K562 (cell line): Measurements from ENCODE around the gene DNAAF1. TPM values are rescaled to one million over a fixed set of nuclear protein-coding genes. Genes with fewer than 3 reads are reported as not detected.

Experiments used
- ARID3B ChIP-seq: fragments of 250-450 bp; sonication (Bioruptor Pico); IDR thresholded peaks from 2 replicates; pipeline ENCODE4 v1.4.0; 2020; ENCODE audit warnings: borderline replicate concordance
- FOS ChIP-seq: IDR thresholded peaks from 3 replicates; pipeline ENCODE4 v1.6.1; 2011; ENCODE audit not compliant: insufficient read length; ENCODE audit errors: extremely low read depth
- FOXP4 ChIP-seq: sonication (generic); formaldehyde crosslinking; IDR thresholded peaks from 2 replicates; pipeline ENCODE4 v1.8.0; 2022; ENCODE audit warnings: mild to moderate bottlenecking, missing genetic modification reagents, borderline replicate concordance
- HIVEP1 ChIP-seq: fragments of 250-450 bp; sonication (Bioruptor Pico); IDR thresholded peaks from 2 replicates; pipeline ENCODE4 v1.4.0; 2020; ENCODE audit warnings: mild to moderate bottlenecking
- NFE2 ChIP-seq: IDR thresholded peaks from 2 replicates; pipeline ENCODE4 v1.6.1; 2014; ENCODE audit warnings: antibody characterized with exemption, low read depth
- NR0B1 ChIP-seq: fragments of 450-650 bp; IDR thresholded peaks from one replicate; pipeline ENCODE4 v1.6.1; 2018; ENCODE audit warnings: mild to moderate bottlenecking, moderate library complexity; ENCODE audit not compliant: partially characterized antibody
- OTX1 ChIP-seq: fragments of 450-650 bp; formaldehyde crosslinking; IDR thresholded peaks from 2 replicates; pipeline ENCODE4 v1.4.0; 2022; ENCODE audit warnings: mild to moderate bottlenecking
- PCBP1 ChIP-seq: fragments of 200-400 bp; formaldehyde crosslinking; IDR thresholded peaks from 2 replicates; pipeline ENCODE4 v1.6.1; 2018; ENCODE audit warnings: mild to moderate bottlenecking, low read depth, low read length; ENCODE audit not compliant: poor library complexity, severe bottlenecking
- POLR2A ChIP-seq: fragments of 450-650 bp; conservative IDR thresholded peaks from 2 replicates; pipeline ENCODE4 v1.6.1; 2016
- PTBP1 ChIP-seq: fragments of 200-400 bp; formaldehyde crosslinking; IDR thresholded peaks from 2 replicates; pipeline ENCODE4 v1.6.1; 2017; ENCODE audit warnings: low read depth, low read length
- RCOR1 ChIP-seq, 2 experiments: IDR thresholded peaks; 2 replicates each; pipeline ENCODE4 v1.6.1; 2012; ENCODE audit warnings: low read depth in 2 of 2, low read length in 2 of 2, borderline replicate concordance in 1 of 2, improper control_type of control experiment in 1 of 2
- SAP30 ChIP-seq: fragments of 200-600 bp; sonication (generic); IDR thresholded peaks from 2 replicates; pipeline ENCODE4 v1.6.1; 2012; ENCODE audit warnings: borderline replicate concordance, low read depth, mild to moderate bottlenecking, moderate library complexity, low read length, control low read depth, inconsistent platforms; ENCODE audit not compliant: insufficient read depth, poor library complexity, severe bottlenecking
- SMARCB1 ChIP-seq: IDR thresholded peaks from 2 replicates; pipeline ENCODE4 v1.6.1; 2011; ENCODE audit warnings: improper control_type of control experiment, low read depth; ENCODE audit not compliant: insufficient read length
- SRSF9 ChIP-seq: fragments of 200-400 bp; formaldehyde crosslinking; IDR thresholded peaks from 2 replicates; pipeline ENCODE4 v1.6.1; 2017; ENCODE audit warnings: low read depth, low read length, borderline replicate concordance
- U2AF2 ChIP-seq: fragments of 200-400 bp; formaldehyde crosslinking; optimal IDR thresholded peaks from 2 replicates; pipeline ENCODE3; 2017; ENCODE audit warnings: low read depth, mild to moderate bottlenecking, low read length
- ZNF121 ChIP-seq: sonication (generic); formaldehyde crosslinking; conservative IDR thresholded peaks from 2 replicates; pipeline ENCODE4 v1.8.0; 2022; ENCODE audit warnings: missing genetic modification reagents
- polyA plus RNA-seq, 8 experiments: library from polyadenylated mRNA; depleted of rRNA in 4 of 8; stranded (reverse) in 5 of 8; unstranded in 3 of 8; fragments of >200 nt; fragmentation: Nextera tagmentation in 2 of 8; fragmentation: Illumina TruSeq in 1 of 8; extraction: Ambion mirVana in 2 of 8; extraction: Trizol in 1 of 8; gene quantifications; 2 replicates each; pipeline versions ENCODE4 v1.2.1 to v1.2.3, GENCODE V29; 2011 to 2014; ENCODE audit warnings: inconsistent platforms in 1 of 8, missing spikeins in 1 of 8
- total RNA-seq, 7 experiments: library from RNA; depleted of rRNA in 6 of 7; stranded (reverse); fragments of >200 nt in 6 of 7; fragmentation: Illumina TruSeq in 2 of 7; extraction: Trizol in 2 of 7; gene quantifications; 2 replicates each; pipeline versions ENCODE4 v1.2.1 to v1.2.3, GENCODE V29; 2011 to 2021; ENCODE audit warnings: low replicate concordance in 1 of 7
- TF ChIP-seq, protein P1 (sequence below): sonication (generic); formaldehyde crosslinking; IDR thresholded peaks from 2 replicates; pipeline ENCODE4 v1.9.0; 2022; ENCODE audit warnings: mild to moderate bottlenecking, missing genetic modification reagents
- TF ChIP-seq, protein P2 (sequence below): fragments of 450-650 bp; IDR thresholded peaks from 2 replicates; pipeline ENCODE4 v1.6.1; 2016
- TF ChIP-seq, protein P3 (sequence below): sonication (generic); formaldehyde crosslinking; IDR thresholded peaks from 2 replicates; pipeline ENCODE4 v1.8.1; 2023; ENCODE audit warnings: mild to moderate bottlenecking, missing genetic modification reagents

The DNAAF1 gene
- total and polyA plus RNA-seq, 9 of the 15 experiments (the other 6 are each of a cell fraction or from before 2014, with no cell fraction given) = 0.01 TPM; not detected in 8

DNA sequence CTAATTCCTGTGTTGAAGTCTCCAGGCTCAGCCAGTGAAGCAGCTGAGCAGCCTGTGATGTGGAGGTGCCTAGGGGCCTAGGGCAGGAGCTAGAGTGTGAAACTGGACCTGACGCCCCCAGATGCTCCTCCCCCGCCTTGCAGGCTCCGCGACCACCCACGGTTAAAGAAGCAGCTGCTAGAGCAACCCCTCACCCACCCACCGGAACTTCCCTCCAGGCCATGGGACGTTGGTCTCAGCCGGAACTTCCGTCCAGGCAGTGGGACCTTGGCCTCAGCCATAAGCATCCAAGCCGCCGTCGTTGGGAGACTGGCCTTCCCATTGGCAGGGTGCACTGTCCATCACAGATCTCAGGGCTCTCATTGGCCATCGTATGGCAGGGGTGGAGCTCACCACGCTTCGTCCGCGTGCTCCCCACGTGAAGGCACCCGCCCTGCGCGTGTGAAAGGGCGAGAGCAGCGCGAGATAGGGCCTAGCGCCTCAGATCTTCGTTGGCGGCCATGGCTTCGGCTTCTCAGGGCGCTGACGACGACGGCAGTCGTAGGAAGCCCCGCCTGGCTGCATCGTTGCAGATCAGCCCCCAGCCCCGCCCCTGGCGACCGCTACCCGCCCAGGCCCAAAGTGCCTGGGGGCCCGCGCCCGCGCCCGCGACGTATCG, 45.8 kb downstream of the DNAAF1 start, which contains the start of gene ADAD2 (continued):
- TF ChIP-seq, protein P1, sequence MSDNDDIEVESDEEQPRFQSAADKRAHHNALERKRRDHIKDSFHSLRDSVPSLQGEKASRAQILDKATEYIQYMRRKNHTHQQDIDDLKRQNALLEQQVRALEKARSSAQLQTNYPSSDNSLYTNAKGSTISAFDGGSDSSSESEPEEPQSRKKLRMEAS = peak; percentile 77
- TF ChIP-seq PTBP1 = no peak
- TF ChIP-seq SMARCB1 = no peak
- TF ChIP-seq RCOR1 (IDR thresholded peaks at IDR 0.05; ENCODE audit: borderline replicate concordance in 1 of 2, low read depth in 2 of 2, low read length in 2 of 2) = no peak
- no peak for TF ChIP-seq FOXP4 (CRISPR knock-in tag)
- TF ChIP-seq SAP30 = no peak
- no peak for TF ChIP-seq ARID3B (CRISPR knock-in tag)
- TF ChIP-seq HIVEP1 (CRISPR knock-in tag) = no peak
- no peak for TF ChIP-seq ZNF121 (CRISPR knock-in tag)
- TF ChIP-seq, protein P2, sequence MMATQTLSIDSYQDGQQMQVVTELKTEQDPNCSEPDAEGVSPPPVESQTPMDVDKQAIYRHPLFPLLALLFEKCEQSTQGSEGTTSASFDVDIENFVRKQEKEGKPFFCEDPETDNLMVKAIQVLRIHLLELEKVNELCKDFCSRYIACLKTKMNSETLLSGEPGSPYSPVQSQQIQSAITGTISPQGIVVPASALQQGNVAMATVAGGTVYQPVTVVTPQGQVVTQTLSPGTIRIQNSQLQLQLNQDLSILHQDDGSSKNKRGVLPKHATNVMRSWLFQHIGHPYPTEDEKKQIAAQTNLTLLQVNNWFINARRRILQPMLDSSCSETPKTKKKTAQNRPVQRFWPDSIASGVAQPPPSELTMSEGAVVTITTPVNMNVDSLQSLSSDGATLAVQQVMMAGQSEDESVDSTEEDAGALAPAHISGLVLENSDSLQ = peak; percentile 98
- no peak for TF ChIP-seq U2AF2
- TF ChIP-seq POLR2A = no peak
- no peak for TF ChIP-seq OTX1 (CRISPR knock-in tag)
- peak; percentile 21 for TF ChIP-seq PCBP1
- no peak for TF ChIP-seq NFE2
- peak; percentile 81 for TF ChIP-seq FOS
- no peak for TF ChIP-seq SRSF9
- no peak for TF ChIP-seq NR0B1
- TF ChIP-seq, protein P3, sequence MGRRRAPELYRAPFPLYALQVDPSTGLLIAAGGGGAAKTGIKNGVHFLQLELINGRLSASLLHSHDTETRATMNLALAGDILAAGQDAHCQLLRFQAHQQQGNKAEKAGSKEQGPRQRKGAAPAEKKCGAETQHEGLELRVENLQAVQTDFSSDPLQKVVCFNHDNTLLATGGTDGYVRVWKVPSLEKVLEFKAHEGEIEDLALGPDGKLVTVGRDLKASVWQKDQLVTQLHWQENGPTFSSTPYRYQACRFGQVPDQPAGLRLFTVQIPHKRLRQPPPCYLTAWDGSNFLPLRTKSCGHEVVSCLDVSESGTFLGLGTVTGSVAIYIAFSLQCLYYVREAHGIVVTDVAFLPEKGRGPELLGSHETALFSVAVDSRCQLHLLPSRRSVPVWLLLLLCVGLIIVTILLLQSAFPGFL (CRISPR knock-in tag) = no peak
